ENCODE measurements around the gene XRCC3.
"Not testable (repeated sequence)": the region's sequence is repeated elsewhere in the genome, so short reads cannot be mapped to it uniquely, and the experiment has no call there.

Gene XRCC3

GRCh38 chr14:103663506-103663905 is 51.7 kb downstream of the XRCC3 start:
- DNase-seq (ENCODE audit: low read depth), result no peak

GRCh38 chr14:103662591-103662990 is 52.7 kb downstream of the XRCC3 start:
- no peak for DNase-seq (ENCODE audit: low read depth)

GRCh38 chr14:103662029-103662428 is 53.2 kb downstream of the XRCC3 start:
- DNase-seq (ENCODE audit: low read depth), result no peak

GRCh38 chr14:103659631-103660030 is 55.6 kb downstream of the XRCC3 start:
- DNase-seq (ENCODE audit: low read depth), result no peak

GRCh38 chr14:103657471-103657870 is 57.8 kb downstream of the XRCC3 start:
- no peak for DNase-seq (ENCODE audit: low read depth)

- no peak for DNase-seq (ENCODE audit: low read depth)
These were observed 58.5 kb downstream of the XRCC3 start for GRCh38 chr14:103656756-103657133.

- DNase-seq (ENCODE audit: low read depth), result no peak
These were observed 59.1 kb downstream of the XRCC3 start for GRCh38 chr14:103656031-103656755.

- no peak for DNase-seq (ENCODE audit: low read depth)
These were observed 60.6 kb downstream of the XRCC3 start for GRCh38 chr14:103654619-103655018.

GRCh38 chr14:103653805-103654204 is 61.4 kb downstream of the XRCC3 start:
- DNase-seq (ENCODE audit: low read depth), result no peak

- not testable (repeated sequence) for DNase-seq (ENCODE audit: low read depth)
These were observed 61.9 kb downstream of the XRCC3 start for GRCh38 chr14:103653336-103653735.

GRCh38 chr14:103652806-103653205 is 62.4 kb downstream of the XRCC3 start:
- no peak for DNase-seq (ENCODE audit: low read depth)

- DNase-seq (ENCODE audit: low read depth), result no peak
These were observed 63.7 kb downstream of the XRCC3 start for GRCh38 chr14:103651585-103651984.

- no peak for DNase-seq (ENCODE audit: low read depth)
These were observed 65.0 kb downstream of the XRCC3 start for GRCh38 chr14:103650213-103650612.

GRCh38 chr14:103649001-103649400 is 66.2 kb downstream of the XRCC3 start:
- DNase-seq (ENCODE audit: low read depth), result no peak

Data from stimulated activated CD8-positive, alpha-beta memory T cell treated with anti-CD3 and anti-CD28 coated beads, Interleukin-15, amount 100 ng/mL, for 24 hours (primary cell).